IPS-11a (cell line): Measurements from ENCODE around the gene NUDT4B.
"Not testable (repeated sequence)": the region's sequence is repeated elsewhere in the genome, so short reads cannot be mapped to it uniquely, and the experiment has no call there.

Experiments used
- H3K4me3 ChIP-seq: one replicate; pipeline ENCODE4 v1.5.1; 2013; ENCODE audit warnings: low read depth, low read length, control low read depth

Gene NUDT4B

DNA sequence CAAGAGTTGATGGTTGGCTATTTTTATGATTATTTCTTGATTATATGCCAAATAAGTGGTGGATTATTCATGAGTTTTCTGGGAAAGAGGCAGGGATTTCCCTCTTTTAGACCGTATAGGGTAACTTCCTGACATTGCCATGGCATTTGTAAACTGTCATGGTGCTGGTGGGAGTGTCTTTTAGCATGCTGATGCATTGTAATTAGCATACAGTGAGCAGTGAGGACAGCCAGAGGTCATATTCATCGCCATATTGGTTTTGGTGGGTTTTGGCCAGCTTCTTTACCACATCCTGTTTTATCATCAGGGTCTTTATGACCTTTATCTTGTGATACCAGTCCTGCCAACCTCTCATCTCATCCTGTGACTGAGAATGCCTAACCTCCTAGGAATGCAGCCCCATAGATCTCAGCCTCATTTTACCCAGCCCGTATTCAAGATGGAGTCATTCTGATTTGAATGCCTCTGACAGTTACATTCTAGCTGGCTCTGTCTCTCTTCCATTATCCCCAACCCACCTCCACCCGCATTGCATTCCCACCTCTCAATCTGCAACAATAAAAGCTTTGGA is 45.3 kb downstream of the NUDT4B start:
- not testable (repeated sequence) for H3K4me3 ChIP-seq
